ENCODE data around the gene BRCA2.

- TF ChIP-seq GATA2 (IDR thresholded peaks at IDR 0.05; ENCODE audit: low read depth, low read length): no peak
- TF ChIP-seq GATA3 (IDR thresholded peaks at IDR 0.05; ENCODE audit: low read depth, low read length): no peak
These were observed at the start of gene BRCA2, which contains the start of gene ZAR1L for GRCh38 chr13:32315238-32316027.

All from SH-SY5Y (cell line).